OCI-LY3 (cell line): Measurements from ENCODE around the gene MRPS2.

Source experiments
- H2AFZ ChIP-seq: fragments of 200-600, 300-600 bp; shearing (Covaris generic); 2 replicates; pipeline ENCODE4 v1.6.0; 2014; ENCODE audit warnings: antibody characterized with exemption, low read depth, low read length
- H3K27ac ChIP-seq: fragments of 200-600, 300-600 bp; sonication (generic); 2 replicates; pipeline ENCODE4 v1.5.1; 2014; ENCODE audit warnings: mild to moderate bottlenecking, low read length, moderate library complexity, mixed read lengths
- H3K27me3 ChIP-seq: fragments of 200-600, 300-600 bp; sonication (generic); 2 replicates; pipeline ENCODE4 v1.6.1; 2014; ENCODE audit warnings: low read depth, low read length, mixed read lengths
- H3K36me3 ChIP-seq: fragments of 200-600, 300-600 bp; sonication (generic); replicated peaks from 2 replicates; pipeline ENCODE3; 2014; ENCODE audit warnings: low read depth, low read length, mixed read lengths
- H3K4me1 ChIP-seq: fragments of 300-600, 200-600 bp; sonication (generic); 2 replicates; pipeline ENCODE4 v1.6.1; 2014; ENCODE audit warnings: low read length, mixed read lengths
- H3K4me2 ChIP-seq: fragments of 200-600, 300-600 bp; sonication (generic); 2 replicates; pipeline ENCODE4 v1.6.1; 2014; ENCODE audit warnings: low read length, mixed read lengths
- H3K4me3 ChIP-seq: fragments of 300-600, 200-600 bp; sonication (generic); 2 replicates; pipeline ENCODE4 v1.5.1; 2014; ENCODE audit warnings: antibody characterized with exemption, mild to moderate bottlenecking, low read length, moderate library complexity
- H3K79me2 ChIP-seq: fragments of 300-600, 200-600 bp; shearing (Covaris generic); 2 replicates; pipeline ENCODE4 v1.6.1; 2014; ENCODE audit warnings: mild to moderate bottlenecking, low read length, mixed read lengths
- H3K9ac ChIP-seq: fragments of 300-600, 200-600 bp; shearing (Covaris generic); 2 replicates; pipeline ENCODE4 v1.6.0; 2014; ENCODE audit warnings: mild to moderate bottlenecking, low read length, moderate library complexity
- H3K9me3 ChIP-seq: fragments of 200-600, 300-600 bp; shearing (Covaris generic); 2 replicates; pipeline ENCODE4 v1.6.1; 2014; ENCODE audit warnings: low read length, mixed read lengths; ENCODE audit not compliant: insufficient read depth
- H4K20me1 ChIP-seq: fragments of 200-600, 300-600 bp; sonication (generic); 2 replicates; pipeline ENCODE4 v1.6.1; 2016; ENCODE audit warnings: low read length, mixed read lengths; ENCODE audit not compliant: insufficient read depth
- CTCF ChIP-seq: fragments of 200-600, 300-600 bp; sonication (generic); IDR thresholded peaks from 2 replicates; pipeline ENCODE4 v1.5.1; 2014; ENCODE audit warnings: antibody characterized with exemption, low read length, low read depth
- EZH2phosphoT487 ChIP-seq: fragments of 200-600 bp; shearing (Covaris generic); IDR thresholded peaks from 2 replicates; pipeline ENCODE4 v1.6.1; 2018; ENCODE audit warnings: antibody characterized with exemption, mixed run types, low read depth

MRPS2 gene

GRCh38 chr9:135491764-135492163, 8.7 kb upstream of the MRPS2 start:
- Histone ChIP-seq H3K27ac (no peak overlapping the region), H3K79me2 (no peaks in the 10 kb centered on the region), H3K27me3 (no peaks in the 10 kb centered on the region), H3K4me2 (no peak overlapping the region), H3K9ac (no peak overlapping the region), H3K4me3 (no peak overlapping the region), H3K9me3 (no peaks in the 10 kb centered on the region), H3K36me3 (no peaks in the 10 kb centered on the region), H4K20me1 (no peaks in the 10 kb centered on the region), H2AFZ (no peak overlapping the region), H3K4me1 (no peaks in the 10 kb centered on the region)
- TF ChIP-seq CTCF (no peak), EZH2phosphoT487 (no peak)

GRCh38 chr9:135492886-135493669, 7.4 kb upstream of the MRPS2 start:
- H3K9ac ChIP-seq: no peak overlapping the region

GRCh38 chr9:135494791-135495559, 5.5 kb upstream of the MRPS2 start:
- TF ChIP-seq CTCF (no peak), EZH2phosphoT487 (no peak)
- peaks cover 5% of the 10 kb centered on the region; the same call in 1 of the 2 replicates for H3K4me1 ChIP-seq
- no peak overlapping the region for H3K4me3 ChIP-seq
- H3K36me3 ChIP-seq: no peaks in the 10 kb centered on the region
- no peak overlapping the region for H3K27ac ChIP-seq
- no peaks in the 10 kb centered on the region for H4K20me1 ChIP-seq
- H3K4me2 ChIP-seq: no peak overlapping the region
- H3K9me3 ChIP-seq: no peaks in the 10 kb centered on the region
- no peaks in the 10 kb centered on the region for H3K27me3 ChIP-seq
- H3K9ac ChIP-seq: no peak overlapping the region
- no peak overlapping the region for H2AFZ ChIP-seq
- no peaks in the 10 kb centered on the region for H3K79me2 ChIP-seq

More at GRCh38 chr9:135492886-135493669, 7.4 kb upstream of the MRPS2 start:
- Histone ChIP-seq H3K36me3 (no peaks in the 10 kb centered on the region), H3K4me3 (no peak overlapping the region), H2AFZ (no peak overlapping the region), H3K27me3 (no peaks in the 10 kb centered on the region), H3K79me2 (no peaks in the 10 kb centered on the region), H3K27ac (no peak overlapping the region), H3K9me3 (no peaks in the 10 kb centered on the region), H3K4me2 (no peak overlapping the region), H4K20me1 (no peaks in the 10 kb centered on the region), H3K4me1 (no peaks in the 10 kb centered on the region)
- no peak for TF ChIP-seq EZH2phosphoT487
- TF ChIP-seq CTCF: no peak
